ENCODE measurements around the gene ARHGAP4. TPM values are rescaled to one million over a fixed set of nuclear protein-coding genes. Genes with fewer than 3 reads are reported as not detected.

ARHGAP4 gene
- total and polyA plus RNA-seq, 7 donors, result 8.4 to 122 (median 17.3) TPM

- Histone ChIP-seq H3K27me3 (no peaks in the 10 kb centered on the region), H3K4me1 (peaks cover 0 to 30% (median 18%) of the 10 kb centered on the region in 4 donors), H3K4me3 (no peak overlapping the region), H3K9me3 (no peaks in the 10 kb centered on the region), H3K27ac (no peak overlapping the region), H3K36me3 (peaks cover 0 to 26% (median 6%) of the 10 kb centered on the region in 4 donors)
- no peak for DNase-seq
- 94 to 95% methylated on average over 13 of the region's 13 CpGs for WGBS, 2 donors
- no peak for TF ChIP-seq POLR2A (IDR thresholded peaks at IDR 0.05)
- no peak for TF ChIP-seq POLR2AphosphoS5 (IDR thresholded peaks at IDR 0.05)
- TF ChIP-seq CTCF (IDR thresholded peaks at IDR 0.05), result no peak
- TF ChIP-seq EP300 (IDR thresholded peaks at IDR 0.05), result no peak
- intact Hi-C loops (cut with DNase I), result loop anchor here (5.0 kb wide), 1 partner anchor 150 kb away; the partner anchor contains the start of gene SRPK3
Measured at GRCh38 chrX:153932220-153932915, 6.3 kb upstream of the ARHGAP4 start.

GRCh38 chrX:153931748-153932147 lies 5.7 kb upstream of the ARHGAP4 start:
- TF ChIP-seq POLR2A (IDR thresholded peaks at IDR 0.05) (no peak), POLR2AphosphoS5 (IDR thresholded peaks at IDR 0.05) (no peak), EP300 (IDR thresholded peaks at IDR 0.05) (no peak), CTCF (IDR thresholded peaks at IDR 0.05) (no peak)
- DNase-seq, result no peak
- intact Hi-C loops (cut with DNase I), result loop anchor here (5.0 kb wide), 1 partner anchor 149 kb away; the partner anchor contains the start of gene SRPK3
- WGBS, 2 donors, result 94 to 97% methylated on average over 13 of the region's 13 CpGs
- no peak overlapping the region for H3K4me3 ChIP-seq
- H3K27ac ChIP-seq, result no peak overlapping the region
- no peaks in the 10 kb centered on the region for H3K27me3 ChIP-seq
- peaks cover 0 to 36% (median 23%) of the 10 kb centered on the region in 4 donors for H3K4me1 ChIP-seq
- peaks cover 0 to 26% (median 6%) of the 10 kb centered on the region in 4 donors for H3K36me3 ChIP-seq
- no peaks in the 10 kb centered on the region for H3K9me3 ChIP-seq

- 94 to 97% methylated on average over 8 of the region's 8 CpGs for whole genome bisulfite sequencing, 2 donors
- DNase-seq, result no peak
- intact Hi-C loops (cut with DNase I), result loop anchor here (5.0 kb wide), 1 partner anchor 149 kb away; the partner anchor contains the start of gene SRPK3
- H3K4me1 ChIP-seq, result peaks cover 0 to 42% (median 29%) of the 10 kb centered on the region in 4 donors
- no peak overlapping the region for H3K27ac ChIP-seq
- H3K27me3 ChIP-seq, result no peaks in the 10 kb centered on the region
- TF ChIP-seq EP300 (IDR thresholded peaks at IDR 0.05), result no peak
- TF ChIP-seq CTCF (IDR thresholded peaks at IDR 0.05), result no peak
- no peak for TF ChIP-seq POLR2A (IDR thresholded peaks at IDR 0.05)
- no peak for TF ChIP-seq POLR2AphosphoS5 (IDR thresholded peaks at IDR 0.05)
- no peaks in the 10 kb centered on the region for H3K9me3 ChIP-seq
- no peak overlapping the region for H3K4me3 ChIP-seq
- peaks cover 0 to 26% (median 6%) of the 10 kb centered on the region in 4 donors for H3K36me3 ChIP-seq
Measured at GRCh38 chrX:153931151-153931550, 5.1 kb upstream of the ARHGAP4 start.

GRCh38 chrX:153930011-153930910 lies 4.2 kb upstream of the ARHGAP4 start:
- H3K9me3 ChIP-seq, result no peaks in the 10 kb centered on the region
- H3K4me1 ChIP-seq, result peaks cover 0 to 40% (median 28%) of the 10 kb centered on the region in 4 donors
- H3K27me3 ChIP-seq, result no peaks in the 10 kb centered on the region
- intact Hi-C loops (cut with DNase I), result loop anchor here (5.0 kb wide), 1 partner anchor 148 kb away; the partner anchor contains the start of gene SRPK3
- TF ChIP-seq POLR2AphosphoS5 (IDR thresholded peaks at IDR 0.05) (no peak), CTCF (IDR thresholded peaks at IDR 0.05) (no peak), EP300 (IDR thresholded peaks at IDR 0.05) (no peak), POLR2A (IDR thresholded peaks at IDR 0.05) (no peak)
- peak overlapping the region in 1 of 4 donors; percentile 71 for H3K27ac ChIP-seq
- no peak for DNase-seq
- no peak overlapping the region for H3K4me3 ChIP-seq
- peaks cover 0 to 26% (median 6%) of the 10 kb centered on the region in 4 donors for H3K36me3 ChIP-seq
- WGBS, 2 donors, result 90 to 94% methylated on average over 31 of the region's 31 CpGs
